ENCODE data around the gene MESD. TPM values are rescaled to one million over a fixed set of nuclear protein-coding genes. Genes with fewer than 3 reads are reported as not detected.

Gene MESD
- total and polyA plus RNA-seq, 2 of the 4 experiments (the other 2 are of a cell fraction): 10.0 to 14.0 TPM

DNA sequence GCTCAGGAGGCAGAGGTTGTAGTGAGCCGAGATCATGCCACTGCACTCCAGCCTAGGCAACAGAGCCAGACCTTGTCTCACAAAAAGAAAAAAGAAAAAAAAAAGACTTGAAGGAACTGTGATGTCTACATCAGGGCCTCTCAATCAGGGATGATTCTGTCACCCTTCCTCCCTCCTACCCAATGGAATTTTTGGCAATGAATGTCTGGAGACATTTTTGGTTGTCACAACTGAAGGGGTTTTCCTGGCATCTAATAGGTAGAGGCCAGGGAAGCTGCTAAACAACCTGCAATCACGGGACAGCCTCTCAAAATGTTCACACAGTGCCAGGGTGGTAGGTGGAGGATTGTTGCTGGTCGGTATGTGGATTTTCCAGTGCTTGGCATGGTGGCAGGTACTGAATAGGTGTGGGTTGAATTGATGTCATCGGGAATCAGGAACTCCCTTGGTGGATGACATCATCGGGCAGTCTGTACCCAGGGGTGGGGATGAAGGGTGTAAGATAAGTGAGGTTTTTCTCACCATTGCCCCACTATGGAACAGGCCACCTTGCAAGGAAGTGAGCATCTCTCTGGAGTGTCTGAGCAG is 71.3 kb downstream of the MESD start:
- CTCF ChIA-PET: no interaction called here
- no peak for DNase-seq
- H2BK15ac ChIP-seq (ENCODE audit: low read depth, low read length): no peak overlapping the region
- dilution Hi-C loops (cut with HindIII; ENCODE audit: low sequenced_read_pairs, unreplicated experiment) (no loop called here), in situ Hi-C loops (cut with MboI; ENCODE audit: low sequenced_read_pairs) (no loop called here), intact Hi-C loops (cut with micrococcal nuclease) (no loop called here)
- H2BK120ac ChIP-seq (ENCODE audit: low read depth, low read length): no peak overlapping the region
- 92% methylated on average over 2 of the region's 5 CpGs; no CpG with 5 or more reads in 1 of the 2 experiments for WGBS, 2 experiments (ENCODE audit: extremely low coverage in 2 of 2, insufficient read length in 1 of 2)
- no peaks in the 10 kb centered on the region for H3K79me1 ChIP-seq (ENCODE audit: low read depth in 1 of 2, low read length in 2 of 2)
- no peak overlapping the region for H3K23ac ChIP-seq (ENCODE audit: low read depth, low read length)
- no peak overlapping the region for H3K4me2 ChIP-seq (ENCODE audit: low read depth, low read length)
- peaks cover 13% of the 10 kb centered on the region for H3K9me1 ChIP-seq (ENCODE audit: insufficient read depth, low read length)
- no peak overlapping the region for H3K27ac ChIP-seq (ENCODE audit: insufficient read depth, low read length)
- no peak for TF ChIP-seq RFX5 (IDR thresholded peaks at IDR 0.05; ENCODE audit: low read depth, low read length)
- TF ChIP-seq FOS (IDR thresholded peaks at IDR 0.05; ENCODE audit: low read depth, low read length): no peak
- TF ChIP-seq MXI1 (IDR thresholded peaks at IDR 0.05; ENCODE audit: borderline replicate concordance, low read depth, low read length): no peak
- no peak for TF ChIP-seq BHLHE40 (IDR thresholded peaks at IDR 0.05; ENCODE audit: low read depth, low read length)
- TF ChIP-seq RCOR1 (IDR thresholded peaks at IDR 0.05; ENCODE audit: insufficient replicate concordance, low read length): no peak
- no peak for TF ChIP-seq CHD1 (IDR thresholded peaks at IDR 0.05; ENCODE audit: low read depth, low read length)
- TF ChIP-seq POLR2A (IDR thresholded peaks at IDR 0.05; ENCODE audit: low read depth, low read length): no peak
- no peak for TF ChIP-seq MAZ (IDR thresholded peaks at IDR 0.05; ENCODE audit: borderline replicate concordance, low read depth, low read length)
- no peak for TF ChIP-seq NFE2L2 (IDR thresholded peaks at IDR 0.05; ENCODE audit: low read depth, low read length)
- TF ChIP-seq, protein P1, sequence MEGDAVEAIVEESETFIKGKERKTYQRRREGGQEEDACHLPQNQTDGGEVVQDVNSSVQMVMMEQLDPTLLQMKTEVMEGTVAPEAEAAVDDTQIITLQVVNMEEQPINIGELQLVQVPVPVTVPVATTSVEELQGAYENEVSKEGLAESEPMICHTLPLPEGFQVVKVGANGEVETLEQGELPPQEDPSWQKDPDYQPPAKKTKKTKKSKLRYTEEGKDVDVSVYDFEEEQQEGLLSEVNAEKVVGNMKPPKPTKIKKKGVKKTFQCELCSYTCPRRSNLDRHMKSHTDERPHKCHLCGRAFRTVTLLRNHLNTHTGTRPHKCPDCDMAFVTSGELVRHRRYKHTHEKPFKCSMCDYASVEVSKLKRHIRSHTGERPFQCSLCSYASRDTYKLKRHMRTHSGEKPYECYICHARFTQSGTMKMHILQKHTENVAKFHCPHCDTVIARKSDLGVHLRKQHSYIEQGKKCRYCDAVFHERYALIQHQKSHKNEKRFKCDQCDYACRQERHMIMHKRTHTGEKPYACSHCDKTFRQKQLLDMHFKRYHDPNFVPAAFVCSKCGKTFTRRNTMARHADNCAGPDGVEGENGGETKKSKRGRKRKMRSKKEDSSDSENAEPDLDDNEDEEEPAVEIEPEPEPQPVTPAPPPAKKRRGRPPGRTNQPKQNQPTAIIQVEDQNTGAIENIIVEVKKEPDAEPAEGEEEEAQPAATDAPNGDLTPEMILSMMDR (conservative IDR thresholded peaks at IDR 0.05; ENCODE audit: low read depth, low read length): no peak
- no peak for TF ChIP-seq CEBPB (IDR thresholded peaks at IDR 0.05; ENCODE audit: low read depth, low read length)
- H2AK9ac ChIP-seq (replicated peaks; ENCODE audit: low read depth, low read length, poor library complexity): no peak overlapping the region
- no peak overlapping the region for H4K5ac ChIP-seq (ENCODE audit: low read depth, low read length)
- peaks cover 24% of the 10 kb centered on the region; the same call in 1 of the 2 replicates for H4K20me1 ChIP-seq (ENCODE audit: insufficient read depth, low read length)
- H3K4ac ChIP-seq (ENCODE audit: low read depth, low read length): no peak overlapping the region
- H4K91ac ChIP-seq (ENCODE audit: insufficient read depth, low read depth, low read length): no peak overlapping the region
- no peak overlapping the region for H3K4me3 ChIP-seq (ENCODE audit: insufficient read depth, low read depth, low read length)
- BruUV-seq (replicated peaks): no TSS peak
- H2BK5ac ChIP-seq (ENCODE audit: low read depth, low read length, poor library complexity, severe bottlenecking): no peak overlapping the region
- H3K14ac ChIP-seq (replicated peaks; ENCODE audit: low read depth, low read length): no peak overlapping the region
- no peak overlapping the region for H2AK5ac ChIP-seq (ENCODE audit: low read depth, low read length)
- no peak overlapping the region for H3K18ac ChIP-seq (ENCODE audit: low read depth, low read length)
- POLR2A ChIA-PET (ENCODE audit: unreplicated experiment): no interaction called here
- H2BK20ac ChIP-seq (ENCODE audit: low read depth, low read length): no peak overlapping the region
- peaks cover 64% of the 10 kb centered on the region for H3K36me3 ChIP-seq (ENCODE audit: control insufficient read depth, insufficient read depth, low read length)
- no peak overlapping the region for H4K8ac ChIP-seq (ENCODE audit: low read depth in 2 of 2, low read length in 2 of 2)
- H3K27me3 ChIP-seq (ENCODE audit: control insufficient read depth, insufficient read depth, low read length): no peaks in the 10 kb centered on the region
- no peak for ATAC-seq (ENCODE audit: low read depth)
- no peaks in the 10 kb centered on the region for H3K4me1 ChIP-seq (ENCODE audit: control insufficient read depth, insufficient read depth, low read length)
- H3K56ac ChIP-seq (ENCODE audit: extremely low read depth, insufficient read depth, low read length): no peak overlapping the region
- no peak overlapping the region for H3K9ac ChIP-seq (ENCODE audit: low read depth, low read length)
- no peaks in the 10 kb centered on the region for H3K9me3 ChIP-seq (ENCODE audit: control insufficient read depth, insufficient read depth, low read length)
- H2AFZ ChIP-seq (replicated peaks; ENCODE audit: low read length, poor library complexity): no peak overlapping the region

All from IMR-90 (cell line).